M059J (cell line): ENCODE results near the gene FAM110D. TPM values are rescaled to one million over a fixed set of nuclear protein-coding genes. Genes with fewer than 3 reads are reported as not detected.

ENCODE experiments used
- DNase-seq: peaks from one replicate; pipeline ENCODE4 v3.0.0-alpha.2; 2012; ENCODE audit warnings: low read depth
- total RNA-seq: library from RNA; depleted of rRNA; stranded (reverse); fragments of >200 nt; shearing (Covaris generic); gene quantifications from 2 replicates; pipeline ENCODE4 v1.2.3, GENCODE V29; 2014; rRNA removed

The FAM110D gene
- total RNA-seq, 1 experiment from 2014 or later = not detected

DNA sequence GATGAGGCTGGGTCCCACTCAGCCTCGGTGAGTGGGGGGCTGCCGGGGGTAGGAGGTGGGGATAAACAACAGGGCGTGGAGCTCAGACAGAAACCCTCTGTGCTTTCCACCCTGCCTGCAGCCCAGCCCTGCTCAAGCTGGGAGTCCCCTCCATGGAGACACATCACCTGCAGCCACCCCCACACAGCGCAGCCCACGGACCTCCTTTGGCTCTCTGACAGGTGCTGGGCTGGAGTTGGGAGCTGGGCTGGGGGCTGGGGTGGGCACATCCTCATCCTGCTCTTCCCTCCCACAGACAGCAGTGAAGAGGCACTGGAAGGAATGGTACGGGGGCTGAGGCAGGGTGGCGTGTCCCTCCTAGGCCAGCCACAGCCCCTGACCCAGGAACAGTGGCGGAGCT, 29.6 kb downstream of the FAM110D start:
- DNase-seq = no peak

DNA sequence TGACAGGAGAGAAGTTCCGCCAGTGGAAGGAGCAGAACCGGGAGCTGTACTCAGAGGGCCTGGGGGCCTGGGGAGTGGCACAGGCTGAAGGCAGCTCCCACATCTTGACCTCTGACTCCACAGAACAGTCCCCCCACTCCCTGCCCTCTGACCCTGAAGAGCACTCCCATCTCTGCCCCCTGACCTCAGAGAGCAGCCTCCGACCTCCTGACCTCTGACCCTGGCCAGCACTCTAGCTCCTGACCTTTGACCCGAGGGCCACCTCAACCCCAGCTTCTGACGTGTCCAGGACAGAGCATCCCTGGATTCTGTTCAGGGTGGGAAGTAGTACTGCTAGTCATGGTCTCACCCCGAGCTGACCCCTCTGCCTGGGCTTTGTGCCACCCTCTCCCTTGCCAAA, 30.5 kb downstream of the FAM110D start:
- no peak for DNase-seq

DNA sequence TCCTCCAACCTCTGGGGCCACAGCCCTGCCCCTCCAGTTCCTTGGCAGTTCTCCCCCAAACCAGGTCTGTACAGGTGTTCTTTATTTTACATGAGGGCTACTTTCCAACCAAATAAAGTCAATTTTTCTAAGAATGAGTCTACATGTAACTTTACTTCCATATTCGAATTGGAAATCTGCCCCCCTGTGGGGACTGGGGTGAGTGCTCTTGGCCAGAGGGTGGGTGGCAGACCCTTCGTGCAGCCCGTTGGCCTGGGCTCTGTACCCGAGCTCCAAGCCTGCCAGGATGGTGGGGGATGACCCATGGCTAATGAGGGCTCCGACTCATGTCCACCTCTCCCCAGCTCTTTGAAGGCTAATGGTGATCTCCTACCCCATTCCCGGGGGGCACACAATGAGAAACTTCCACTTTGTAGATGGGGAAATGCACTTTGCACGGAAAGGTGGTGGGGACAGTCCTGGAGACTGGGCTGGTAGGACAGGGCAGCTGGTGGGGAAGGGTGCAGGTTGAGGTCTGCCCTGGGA, 30.9 kb downstream of the FAM110D start:
- DNase-seq = no peak

- peak; percentile 47 for DNase-seq
These were observed 31.6 kb downstream of the FAM110D start, which contains the start of gene CATSPER4 for GRCh38 chr1:26190373-26190987. Gene CATSPER4 (plus strand): TSS chr1:26190602. CDS start chr1:26190628, 26 bp downstream.

DNA sequence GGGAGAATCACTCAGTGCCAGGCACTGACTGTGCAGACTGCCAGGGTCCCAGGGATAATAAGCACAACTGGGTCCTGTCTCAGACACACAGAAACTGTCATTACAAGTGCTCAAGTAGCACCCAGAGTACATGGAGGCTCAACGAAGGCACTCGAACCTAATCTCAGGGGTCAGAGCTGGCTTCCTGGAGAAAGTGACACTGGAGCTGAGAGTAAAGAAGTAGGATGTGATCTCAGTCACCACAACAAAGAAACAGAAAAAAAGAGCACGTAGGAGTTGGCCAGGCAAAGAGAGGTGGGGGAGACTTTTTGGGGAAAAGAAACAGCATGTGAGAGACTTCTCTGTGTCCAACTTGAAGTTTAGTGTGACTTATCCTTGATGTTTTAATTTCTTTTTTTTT, 32.9 kb downstream of the FAM110D start:
- no peak for DNase-seq

- DNase-seq = no peak
These were observed 36.9 kb downstream of the FAM110D start for GRCh38 chr1:26195805-26196204.

- no peak for DNase-seq
These were observed 38.4 kb downstream of the FAM110D start for GRCh38 chr1:26197301-26197700.

DNA sequence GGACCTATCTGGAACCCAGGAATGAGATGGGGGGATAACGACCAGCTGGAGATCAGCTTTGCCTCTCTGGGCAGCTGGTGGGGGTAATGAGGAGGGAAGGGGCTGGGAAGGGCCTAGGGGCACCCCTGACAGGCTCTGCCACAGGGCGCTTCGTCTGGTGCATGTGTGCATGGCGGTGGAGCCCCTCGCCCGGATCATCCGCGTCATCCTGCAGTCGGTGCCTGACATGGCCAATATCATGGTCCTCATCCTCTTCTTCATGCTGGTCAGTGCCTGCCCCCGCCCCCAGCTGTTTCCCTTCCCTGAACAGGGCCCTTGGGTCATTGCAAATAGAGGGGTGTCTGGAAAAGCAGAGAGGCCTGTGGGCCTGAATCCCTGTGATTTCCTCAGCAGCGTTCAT, 38.9 kb downstream of the FAM110D start:
- DNase-seq = no peak

- DNase-seq = no peak
These were observed 41.5 kb downstream of the FAM110D start for GRCh38 chr1:26200413-26200812.

DNA sequence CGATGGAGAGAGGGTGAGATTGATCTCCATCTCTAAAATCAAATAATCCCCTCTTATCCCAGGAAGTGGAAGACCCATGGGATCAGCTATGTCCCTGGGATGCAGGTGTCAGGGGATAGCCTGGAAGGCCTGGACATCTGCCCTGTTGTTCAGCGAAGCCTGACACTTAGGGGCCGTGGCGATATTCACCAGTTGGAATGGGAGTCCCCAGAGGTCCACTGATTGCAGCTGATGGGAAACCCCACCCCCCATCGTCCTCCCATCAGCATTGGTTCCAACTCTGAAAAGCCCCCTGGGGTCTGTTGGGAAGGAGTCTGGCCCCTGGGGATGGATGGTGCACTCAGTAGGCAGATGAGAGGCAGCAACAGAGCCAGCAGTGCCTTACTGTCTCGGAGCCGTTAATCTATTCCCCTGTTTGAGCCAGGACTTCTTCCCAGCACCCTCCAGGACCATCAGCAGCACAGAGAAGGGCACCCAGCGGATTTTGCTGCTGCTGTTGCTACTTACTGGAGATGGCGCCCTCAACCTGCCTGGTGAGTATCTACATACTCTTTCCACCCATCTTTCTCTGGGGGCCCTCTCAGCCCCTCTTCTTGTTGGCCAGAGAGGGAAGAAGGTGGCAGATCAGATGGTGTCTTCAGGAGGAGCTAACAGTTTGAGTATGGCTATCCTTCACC, 44.9 kb downstream of the FAM110D start:
- DNase-seq = no peak

- DNase-seq = no peak
These were observed 51.4 kb downstream of the FAM110D start for GRCh38 chr1:26210147-26210870.

DNA sequence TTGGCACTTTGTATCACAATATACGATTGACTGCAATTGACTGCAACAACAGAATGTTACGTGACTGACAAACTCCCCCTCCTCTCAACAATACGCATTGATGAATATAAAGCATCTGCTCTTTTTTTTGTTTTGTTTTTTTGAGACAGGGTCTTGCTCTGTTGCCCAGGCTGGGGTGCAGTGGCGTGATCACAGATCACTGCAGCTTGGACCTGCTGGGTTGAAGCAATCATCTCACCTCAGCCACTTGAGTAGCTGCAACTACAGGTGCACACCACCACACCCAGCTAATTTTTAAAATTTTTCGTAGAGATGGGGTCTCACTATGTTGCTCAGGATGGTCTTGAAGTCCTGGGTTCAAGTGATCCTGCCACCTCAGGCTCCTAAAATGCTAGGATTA, 53.8 kb downstream of the FAM110D start:
- DNase-seq = no peak

- no peak for DNase-seq
These were observed 54.5 kb downstream of the FAM110D start for GRCh38 chr1:26213335-26213905.

Other genes starting within 250 kb of the FAM110D start
- 5.1 and 7.5 TPM in 2 replicates for gene PAFAH2, start 161.0 kb upstream of the FAM110D start, total RNA-seq
- gene EXTL1, start 137.3 kb upstream of the FAM110D start, total RNA-seq = 0.34 TPM in 1 of 2 replicates, not detected in the other
- gene SLC30A2, start 113.0 kb upstream of the FAM110D start, total RNA-seq = 0.52 and 1.8 TPM in 2 replicates
- gene TRIM63, start 91.4 kb upstream of the FAM110D start, total RNA-seq = 0.07 TPM in 1 of 2 replicates, not detected in the other
- 9.0 and 9.3 TPM in 2 replicates for gene PDIK1L, start 47.3 kb upstream of the FAM110D start, total RNA-seq
- not detected in 2 replicates for gene C1orf232, start 9.9 kb downstream of the FAM110D start, total RNA-seq
- 22.4 and 23.0 TPM in 2 replicates for gene ZNF593, start 10.8 kb downstream of the FAM110D start, total RNA-seq
- not detected in 2 replicates for gene ZNF593OS, start 12.8 kb downstream of the FAM110D start, total RNA-seq
- 0.49 TPM in 1 of 2 replicates, not detected in the other for gene CNKSR1, start 18.4 kb downstream of the FAM110D start, total RNA-seq
- not detected in 2 replicates for gene CATSPER4, start 31.5 kb downstream of the FAM110D start, total RNA-seq
- 28.6 and 43.0 TPM in 2 replicates for gene CEP85, start 75.1 kb downstream of the FAM110D start, total RNA-seq
- 268 and 302 TPM in 2 replicates for gene SH3BGRL3, start 121.0 kb downstream of the FAM110D start, total RNA-seq
- 4.1 and 7.3 TPM in 2 replicates for gene UBXN11, start 147.6 kb downstream of the FAM110D start, total RNA-seq
- gene CD52, start 158.9 kb downstream of the FAM110D start, total RNA-seq = not detected in 2 replicates
- gene CRYBG2, start 195.1 kb downstream of the FAM110D start, total RNA-seq = 0.42 and 2.0 TPM in 2 replicates
- not detected in 2 replicates for gene ZNF683, start 213.7 kb downstream of the FAM110D start, total RNA-seq